HEK293 (cell line): ENCODE results near the gene STIM1.

ENCODE experiments used
- CTCF ChIA-PET: fragments of 350-600 bp; formaldehyde crosslinking; extraction: SDS; loops from one replicate; lab custom pipeline; 2021; ENCODE audit warnings: antibody characterized with exemption; lab: Yijun Ruan, JAX
- POLR2A ChIA-PET: fragments of 300-600 bp; formaldehyde crosslinking; extraction: SDS; loops from one replicate; lab custom pipeline; 2020; ENCODE audit warnings: antibody characterized with exemption, inconsistent platforms; lab: Yijun Ruan, JAX
- H3K27ac ChIP-seq: fragments of 200-500 bp; sonication (Bioruptor generic); 2 replicates; pipeline ENCODE4 v1.5.1; 2014; ENCODE audit warnings: low read depth, low read length, control low read depth, inconsistent platforms; ENCODE audit errors: extremely low read depth
- H3K36me3 ChIP-seq, 2 experiments: fragments of 200-500 bp in 1 of 2; sonication (Bioruptor generic) in 1 of 2; 1 replicate in 1 of 2; 2 replicates in 1 of 2; pipeline ENCODE4 v1.5.1; 2014 to 2017; ENCODE audit warnings: inconsistent platforms in 2 of 2, low read length in 2 of 2; ENCODE audit not compliant: control insufficient read depth in 2 of 2, insufficient read depth in 1 of 2
- H3K4me1 ChIP-seq: fragments of 200-500 bp; sonication (Bioruptor generic); 2 replicates; pipeline ENCODE4 v1.5.1; 2014; ENCODE audit warnings: mild to moderate bottlenecking, low read length, inconsistent platforms; ENCODE audit not compliant: control insufficient read depth, insufficient read depth
- H3K4me3 ChIP-seq: 2 replicates; pipeline ENCODE4 v1.5.1; 2011; ENCODE audit warnings: low read depth, mild to moderate bottlenecking, control low read depth, low read length, moderate library complexity
- H3K9me3 ChIP-seq: fragments of 200-500 bp; sonication (Bioruptor generic); 2 replicates; pipeline ENCODE4 v1.5.1; 2014; ENCODE audit warnings: low read depth, low read length, inconsistent platforms; ENCODE audit not compliant: control insufficient read depth, insufficient read depth
- HOXA7 ChIP-seq: sonication (generic); formaldehyde crosslinking; IDR thresholded peaks from 2 replicates; pipeline ENCODE4 v1.8.1; 2022; ENCODE audit warnings: missing genetic modification reagents, borderline replicate concordance
- OSR2 ChIP-seq: fragments of 450-650 bp; formaldehyde crosslinking; IDR thresholded peaks from 2 replicates; pipeline ENCODE4 v1.5.1; 2016; ENCODE audit warnings: missing biosample characterization, missing genetic modification characterization
- PRDM10 ChIP-seq: fragments of 450-650 bp; formaldehyde crosslinking; IDR thresholded peaks from 2 replicates; pipeline ENCODE4 v1.5.1; 2016; ENCODE audit warnings: missing biosample characterization, missing genetic modification characterization
- ZBTB10 ChIP-seq: fragments of 450-650 bp; formaldehyde crosslinking; IDR thresholded peaks from 2 replicates; pipeline ENCODE4 v1.5.1; 2016; ENCODE audit warnings: missing biosample characterization, missing genetic modification characterization
- ZFP3 ChIP-seq: fragments of 450-650 bp; formaldehyde crosslinking; IDR thresholded peaks from 2 replicates; pipeline ENCODE4 v1.5.1; 2016; ENCODE audit warnings: low read depth, missing biosample characterization, missing genetic modification characterization
- ZNF239 ChIP-seq: fragments of 450-650 bp; formaldehyde crosslinking; IDR thresholded peaks from 2 replicates; pipeline ENCODE4 v1.5.1; 2016; ENCODE audit warnings: missing biosample characterization, missing genetic modification characterization
- ZNF274 ChIP-seq, 2 experiments: fragments of 200-500 bp in 1 of 2; fragments of 450-650 bp in 1 of 2; sonication (Bioruptor generic) in 1 of 2; formaldehyde crosslinking in 1 of 2; IDR thresholded peaks; 2 replicates each; pipeline versions ENCODE4 v1.5.1 to v1.6.1; 2014 to 2016; ENCODE audit warnings: borderline replicate concordance in 1 of 2, inconsistent platforms in 1 of 2, low read length in 1 of 2, missing biosample characterization in 1 of 2, missing genetic modification characterization in 1 of 2
- ZNF600 ChIP-seq: fragments of 450-650 bp; formaldehyde crosslinking; IDR thresholded peaks from 2 replicates; pipeline ENCODE4 v1.5.1; 2016; ENCODE audit warnings: missing biosample characterization, missing genetic modification characterization
- ZNF791 ChIP-seq: fragments of 450-650 bp; formaldehyde crosslinking; IDR thresholded peaks from 2 replicates; pipeline ENCODE4 v1.5.1; 2016; ENCODE audit warnings: missing biosample characterization, missing genetic modification characterization
- ZSCAN16 ChIP-seq: fragments of 450-650 bp; formaldehyde crosslinking; IDR thresholded peaks from 2 replicates; pipeline ENCODE4 v1.5.1; 2016; ENCODE audit warnings: missing biosample characterization, missing genetic modification characterization
- TF ChIP-seq, protein P1 (sequence below): fragments of 450-650 bp; formaldehyde crosslinking; IDR thresholded peaks from 2 replicates; pipeline ENCODE4 v1.5.1; 2017; ENCODE audit warnings: missing biosample characterization, missing genetic modification characterization

STIM1 gene

GRCh38 chr11:4094348-4095291 is 239.2 kb downstream of the STIM1 start, which contains the start of gene RRM1 (continued):
- TF ChIP-seq ZNF274 (IDR thresholded peaks at IDR 0.05; ENCODE audit: low read length): no peak
- TF ChIP-seq ZNF274 (tag by site-specific recombination; IDR thresholded peaks at IDR 0.05; ENCODE audit: borderline replicate concordance): no peak
- no peak for TF ChIP-seq OSR2 (tag by site-specific recombination)
- peak; percentile 60 for TF ChIP-seq PRDM10
- no peak for TF ChIP-seq ZSCAN16
- TF ChIP-seq, protein P1, sequence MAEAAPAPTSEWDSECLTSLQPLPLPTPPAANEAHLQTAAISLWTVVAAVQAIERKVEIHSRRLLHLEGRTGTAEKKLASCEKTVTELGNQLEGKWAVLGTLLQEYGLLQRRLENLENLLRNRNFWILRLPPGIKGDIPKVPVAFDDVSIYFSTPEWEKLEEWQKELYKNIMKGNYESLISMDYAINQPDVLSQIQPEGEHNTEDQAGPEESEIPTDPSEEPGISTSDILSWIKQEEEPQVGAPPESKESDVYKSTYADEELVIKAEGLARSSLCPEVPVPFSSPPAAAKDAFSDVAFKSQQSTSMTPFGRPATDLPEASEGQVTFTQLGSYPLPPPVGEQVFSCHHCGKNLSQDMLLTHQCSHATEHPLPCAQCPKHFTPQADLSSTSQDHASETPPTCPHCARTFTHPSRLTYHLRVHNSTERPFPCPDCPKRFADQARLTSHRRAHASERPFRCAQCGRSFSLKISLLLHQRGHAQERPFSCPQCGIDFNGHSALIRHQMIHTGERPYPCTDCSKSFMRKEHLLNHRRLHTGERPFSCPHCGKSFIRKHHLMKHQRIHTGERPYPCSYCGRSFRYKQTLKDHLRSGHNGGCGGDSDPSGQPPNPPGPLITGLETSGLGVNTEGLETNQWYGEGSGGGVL: peak; percentile 63
- TF ChIP-seq HOXA7 (CRISPR knock-in tag): no peak
- TF ChIP-seq ZFP3 (tag by site-specific recombination): no peak
- no peak for TF ChIP-seq ZNF791

- Histone ChIP-seq H3K36me3 (peaks cover 0 to 35% of the 10 kb centered on the region in 2 experiments; a peak in 1 of 3 replicates), H3K9me3 (no peaks in the 10 kb centered on the region), H3K27ac (peak overlapping the region; percentile 85), H3K4me1 (peaks cover 4% of the 10 kb centered on the region; the same call in 1 of the 2 replicates), H3K4me3 (peak overlapping the region; percentile 98)
- ChIA-PET CTCF (interaction anchor here (1.3 to 1.5 kb wide), 2 partner anchors 10 to 241 kb away, joined by 3 read pairs; partner anchors contain the start of gene STIM1), POLR2A (interaction anchor here (0.9 to 1.0 kb wide), 2 partner anchors 176 to 241 kb away, joined by 3 read pairs; partner anchors contain the start of gene STIM1)
- TF ChIP-seq ZBTB10 (tag by site-specific recombination): no peak
- TF ChIP-seq ZNF239: no peak
- 0 out of 2 replicates have a peak, but pooled peaks have one; percentile 28 for TF ChIP-seq ZNF600 (tag by site-specific recombination)
These were observed 240.2 kb downstream of the STIM1 start for GRCh38 chr11:4095509-4096230.
